ACC112 (cell line): Measurements from ENCODE around the gene PLOD3.

Experiments
- H2AFZ ChIP-seq: fragments of 200-600 bp; sonication (generic); one replicate; pipeline ENCODE4 v1.6.0; 2017; ENCODE audit warnings: antibody characterized with exemption, low read length; ENCODE audit not compliant: unreplicated experiment
- H3K27ac ChIP-seq: fragments of 200-600 bp; sonication (generic); 2 replicates; pipeline ENCODE4 v1.5.1; 2014; ENCODE audit warnings: low read depth, mild to moderate bottlenecking, antibody characterized with exemption, low read length, moderate library complexity
- H3K27me3 ChIP-seq: fragments of 200-600 bp; sonication (generic); 2 replicates; pipeline ENCODE4 v1.6.1; 2014; ENCODE audit warnings: mild to moderate bottlenecking, antibody characterized with exemption, low read length, moderate library complexity, mixed read lengths; ENCODE audit not compliant: insufficient read depth
- H3K36me3 ChIP-seq: fragments of 200-600 bp; sonication (generic); 2 replicates; pipeline ENCODE4 v1.6.1; 2016; ENCODE audit warnings: mild to moderate bottlenecking, antibody characterized with exemption, low read length, moderate library complexity, mixed read lengths; ENCODE audit not compliant: insufficient read depth
- H3K4me1 ChIP-seq: fragments of 200-600 bp; sonication (generic); one replicate; pipeline ENCODE4 v1.6.1; 2016; ENCODE audit warnings: low read length, mixed read lengths; ENCODE audit not compliant: insufficient read depth, unreplicated experiment, control insufficient read depth
- H3K4me3 ChIP-seq: fragments of 200-600 bp; sonication (generic); 2 replicates; pipeline ENCODE4 v1.5.1; 2014; ENCODE audit warnings: mild to moderate bottlenecking, low read depth, low read length
- H3K79me2 ChIP-seq: fragments of 200-600 bp; sonication (generic); one replicate; pipeline ENCODE4 v1.6.0; 2016; ENCODE audit warnings: low read length; ENCODE audit not compliant: control insufficient read depth, unreplicated experiment, insufficient read depth

The PLOD3 gene

GRCh38 chr7:101223528-101223927 is 6.1 kb upstream of the PLOD3 start:
- Histone ChIP-seq H3K4me1 (no peaks in the 10 kb centered on the region), H3K36me3 (peaks cover 9% of the 10 kb centered on the region; the same call in 1 of the 2 replicates), H2AFZ (no peak overlapping the region), H3K4me3 (no peak overlapping the region), H3K27me3 (no peaks in the 10 kb centered on the region), H3K79me2 (peaks cover 26% of the 10 kb centered on the region), H3K27ac (no peak overlapping the region)

- Histone ChIP-seq H3K4me1 (no peaks in the 10 kb centered on the region), H3K4me3 (no peak overlapping the region), H2AFZ (no peak overlapping the region), H3K27ac (no peak overlapping the region), H3K79me2 (peaks cover 31% of the 10 kb centered on the region), H3K27me3 (no peaks in the 10 kb centered on the region), H3K36me3 (peaks cover 9% of the 10 kb centered on the region; the same call in 1 of the 2 replicates)
Observed at GRCh38 chr7:101222275-101222830, 5.0 kb upstream of the PLOD3 start.

GRCh38 chr7:101220295-101220694 is 2.9 kb upstream of the PLOD3 start:
- Histone ChIP-seq H3K27me3 (no peaks in the 10 kb centered on the region), H3K36me3 (peaks cover 9% of the 10 kb centered on the region; the same call in 1 of the 2 replicates), H3K4me3 (no peak overlapping the region), H3K4me1 (peaks cover 8% of the 10 kb centered on the region), H2AFZ (no peak overlapping the region), H3K79me2 (peaks cover 51% of the 10 kb centered on the region), H3K27ac (no peak overlapping the region)

- H3K36me3 ChIP-seq: peaks cover 6% of the 10 kb centered on the region; the same call in 1 of the 2 replicates
- peaks cover 56% of the 10 kb centered on the region for H3K79me2 ChIP-seq
- peak overlapping the region; percentile 77 for H2AFZ ChIP-seq
- peaks cover 8% of the 10 kb centered on the region for H3K4me1 ChIP-seq
- H3K27ac ChIP-seq: peak overlapping the region; percentile 95; the same call in 1 of the 2 replicates
- H3K4me3 ChIP-seq: peak overlapping the region; percentile 95
- H3K27me3 ChIP-seq: no peaks in the 10 kb centered on the region
Observed at GRCh38 chr7:101218236-101219125, 1.1 kb upstream of the PLOD3 start.

- Histone ChIP-seq H3K79me2 (peaks cover 56% of the 10 kb centered on the region), H3K27me3 (no peaks in the 10 kb centered on the region), H3K4me1 (peaks cover 8% of the 10 kb centered on the region), H3K27ac (peak overlapping the region; percentile 95), H3K4me3 (peak overlapping the region; percentile 95), H2AFZ (peak overlapping the region; percentile 15), H3K36me3 (0 out of 2 replicates have a peak, but pooled peaks cover 3% of the 10 kb centered on the region)
Observed at GRCh38 chr7:101216860-101217387, 457 bp downstream of the PLOD3 start.

- H3K79me2 ChIP-seq: peaks cover 52% of the 10 kb centered on the region
- no peak overlapping the region for H2AFZ ChIP-seq
- no peaks in the 10 kb centered on the region for H3K27me3 ChIP-seq
- peaks cover 8% of the 10 kb centered on the region for H3K4me1 ChIP-seq
- H3K27ac ChIP-seq: no peak overlapping the region
- peak overlapping the region; percentile 95 for H3K4me3 ChIP-seq
- 0 out of 2 replicates have a peak, but pooled peaks cover 3% of the 10 kb centered on the region for H3K36me3 ChIP-seq
Observed at GRCh38 chr7:101216001-101216859, 1.2 kb downstream of the PLOD3 start.

- Histone ChIP-seq H3K27me3 (no peaks in the 10 kb centered on the region), H3K79me2 (peaks cover 22% of the 10 kb centered on the region), H3K4me3 (no peak overlapping the region), H2AFZ (no peak overlapping the region), H3K36me3 (peaks cover 5% of the 10 kb centered on the region; the same call in 1 of the 2 replicates), H3K4me1 (peaks cover 8% of the 10 kb centered on the region), H3K27ac (no peak overlapping the region)
Observed at GRCh38 chr7:101212014-101212413, 5.4 kb downstream of the PLOD3 start.

GRCh38 chr7:101211501-101211900 is 5.9 kb downstream of the PLOD3 start:
- Histone ChIP-seq H2AFZ (no peak overlapping the region), H3K4me1 (peaks cover 8% of the 10 kb centered on the region), H3K36me3 (peaks cover 5% of the 10 kb centered on the region; the same call in 1 of the 2 replicates), H3K27ac (no peak overlapping the region), H3K4me3 (no peak overlapping the region), H3K27me3 (no peaks in the 10 kb centered on the region), H3K79me2 (peaks cover 17% of the 10 kb centered on the region)

- Histone ChIP-seq H3K27me3 (no peaks in the 10 kb centered on the region), H3K4me3 (no peak overlapping the region), H2AFZ (no peak overlapping the region), H3K79me2 (peaks cover 4% of the 10 kb centered on the region), H3K27ac (no peak overlapping the region), H3K4me1 (no peaks in the 10 kb centered on the region), H3K36me3 (peaks cover 5% of the 10 kb centered on the region; the same call in 1 of the 2 replicates)
Observed at GRCh38 chr7:101210143-101210542, 7.2 kb downstream of the PLOD3 start.

- no peak overlapping the region for H3K4me3 ChIP-seq
- H3K27ac ChIP-seq: no peak overlapping the region
- H2AFZ ChIP-seq: no peak overlapping the region
- H3K4me1 ChIP-seq: no peaks in the 10 kb centered on the region
- peaks cover 2% of the 10 kb centered on the region; the same call in 1 of the 2 replicates for H3K36me3 ChIP-seq
- H3K79me2 ChIP-seq: no peaks in the 10 kb centered on the region
- H3K27me3 ChIP-seq: no peaks in the 10 kb centered on the region
Observed at GRCh38 chr7:101208794-101209193, 8.6 kb downstream of the PLOD3 start.
